ENCODE data around the gene HERC5.

DNA sequence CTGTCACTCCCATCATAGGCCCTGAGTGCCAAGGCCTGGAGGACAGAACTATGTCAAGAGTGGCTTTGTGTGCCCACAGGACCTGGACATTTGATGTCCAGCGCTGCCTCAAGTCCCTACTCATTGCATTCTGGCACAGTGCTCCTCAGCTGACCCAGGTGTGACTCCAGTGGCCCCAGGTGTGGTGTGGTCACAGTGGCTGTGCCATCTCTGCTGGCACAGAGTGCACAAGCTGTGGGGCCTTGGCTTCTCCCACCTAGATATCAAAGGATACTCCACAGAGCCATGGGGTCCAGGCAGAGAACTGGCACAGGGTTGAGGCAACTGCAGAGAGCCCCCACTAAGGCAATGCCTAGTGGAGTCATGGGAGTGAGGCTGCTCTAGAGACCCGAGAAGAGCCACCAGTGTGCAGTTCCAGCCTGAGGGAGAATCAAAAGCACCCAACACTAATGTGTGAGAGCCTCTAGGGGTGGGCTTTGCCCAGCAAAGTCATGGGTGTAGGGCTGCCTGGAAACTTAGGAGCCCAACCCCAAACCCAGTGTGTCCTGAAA lies 41.0 kb downstream of the HERC5 start:
- TF ChIP-seq EZH2 (IDR thresholded peaks at IDR 0.05; ENCODE audit: low read length, missing control alignments): no peak
- TF ChIP-seq, protein P1, sequence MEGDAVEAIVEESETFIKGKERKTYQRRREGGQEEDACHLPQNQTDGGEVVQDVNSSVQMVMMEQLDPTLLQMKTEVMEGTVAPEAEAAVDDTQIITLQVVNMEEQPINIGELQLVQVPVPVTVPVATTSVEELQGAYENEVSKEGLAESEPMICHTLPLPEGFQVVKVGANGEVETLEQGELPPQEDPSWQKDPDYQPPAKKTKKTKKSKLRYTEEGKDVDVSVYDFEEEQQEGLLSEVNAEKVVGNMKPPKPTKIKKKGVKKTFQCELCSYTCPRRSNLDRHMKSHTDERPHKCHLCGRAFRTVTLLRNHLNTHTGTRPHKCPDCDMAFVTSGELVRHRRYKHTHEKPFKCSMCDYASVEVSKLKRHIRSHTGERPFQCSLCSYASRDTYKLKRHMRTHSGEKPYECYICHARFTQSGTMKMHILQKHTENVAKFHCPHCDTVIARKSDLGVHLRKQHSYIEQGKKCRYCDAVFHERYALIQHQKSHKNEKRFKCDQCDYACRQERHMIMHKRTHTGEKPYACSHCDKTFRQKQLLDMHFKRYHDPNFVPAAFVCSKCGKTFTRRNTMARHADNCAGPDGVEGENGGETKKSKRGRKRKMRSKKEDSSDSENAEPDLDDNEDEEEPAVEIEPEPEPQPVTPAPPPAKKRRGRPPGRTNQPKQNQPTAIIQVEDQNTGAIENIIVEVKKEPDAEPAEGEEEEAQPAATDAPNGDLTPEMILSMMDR (conservative IDR thresholded peaks at IDR 0.05 in 1 of 2, IDR thresholded peaks at IDR 0.05 in 1 of 2; ENCODE audit: low read depth in 1 of 2, low read length in 2 of 2): no peak
